Activated T-cell treated with anti-CD3 and anti-CD28 coated beads for 1 hour (primary cell): ENCODE measurements around the gene IL7R.

Source experiments
- DNase-seq: peaks from one replicate; pipeline ENCODE4 v3.0.0-alpha.2; 2020; ENCODE audit warnings: low read depth

IL7R gene

DNA sequence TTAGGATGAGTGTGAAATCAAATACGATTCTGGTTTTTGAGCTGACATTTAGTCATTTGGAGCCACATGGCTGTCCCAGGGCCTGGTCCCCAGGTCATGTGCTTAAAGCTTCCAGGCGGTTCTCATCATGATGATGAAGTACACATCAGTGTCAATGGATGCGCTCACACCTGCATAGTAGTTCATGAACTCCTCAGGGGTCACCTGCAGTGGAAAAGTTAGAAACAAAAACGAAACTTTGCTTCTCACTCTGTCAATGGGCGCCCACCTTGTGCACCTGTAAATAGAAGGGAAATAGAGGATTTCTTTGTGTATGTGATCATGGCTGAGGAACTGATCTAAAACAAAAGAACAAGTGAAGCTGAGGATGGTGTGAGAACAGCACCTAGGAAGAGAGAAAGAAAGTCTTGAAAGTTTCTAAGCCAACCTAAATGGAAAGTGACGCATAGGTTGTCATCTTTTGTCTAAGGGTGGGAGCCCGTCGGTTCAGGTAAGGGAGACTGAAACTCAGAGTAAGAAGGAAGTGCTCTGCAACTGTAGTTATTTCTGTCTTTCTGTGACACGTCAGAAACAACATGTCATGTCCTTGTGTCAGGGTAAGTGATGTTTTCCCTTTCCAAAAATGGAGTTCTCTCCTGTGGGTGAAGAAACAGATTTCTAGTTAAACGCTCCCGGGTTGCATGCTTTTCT, 47.9 kb downstream of the IL7R start:
- DNase-seq: no peak

GRCh38 chr5:35908228-35908627, 51.5 kb downstream of the IL7R start:
- no peak for DNase-seq

- DNase-seq: no peak
These were observed 52.1 kb downstream of the IL7R start for GRCh38 chr5:35908814-35909213.

- no peak for DNase-seq
These were observed 62.5 kb downstream of the IL7R start for GRCh38 chr5:35919191-35919590.

GRCh38 chr5:35920890-35921289, 64.2 kb downstream of the IL7R start:
- no peak for DNase-seq

- no peak for DNase-seq
These were observed 65.2 kb downstream of the IL7R start for GRCh38 chr5:35921930-35922329.

DNA sequence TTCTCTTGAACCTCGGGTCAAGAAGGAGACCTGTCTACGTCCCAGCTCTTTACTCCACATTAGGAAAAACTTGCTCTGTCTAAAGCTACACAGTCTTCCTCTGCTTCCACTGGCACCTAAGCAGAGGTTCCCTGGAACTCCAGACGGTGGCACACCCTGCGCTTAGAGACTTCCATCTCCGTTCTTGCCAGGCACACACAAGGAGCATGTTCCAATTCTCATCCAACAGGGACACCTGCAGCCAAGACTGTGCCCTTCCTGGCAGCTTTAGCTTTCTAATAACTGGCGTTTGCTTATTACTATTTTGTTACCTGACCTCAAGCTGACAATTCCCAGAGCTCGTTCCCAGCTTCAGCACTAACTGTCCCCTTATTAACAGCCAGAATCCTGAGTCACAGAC, 65.8 kb downstream of the IL7R start:
- DNase-seq: no peak

DNA sequence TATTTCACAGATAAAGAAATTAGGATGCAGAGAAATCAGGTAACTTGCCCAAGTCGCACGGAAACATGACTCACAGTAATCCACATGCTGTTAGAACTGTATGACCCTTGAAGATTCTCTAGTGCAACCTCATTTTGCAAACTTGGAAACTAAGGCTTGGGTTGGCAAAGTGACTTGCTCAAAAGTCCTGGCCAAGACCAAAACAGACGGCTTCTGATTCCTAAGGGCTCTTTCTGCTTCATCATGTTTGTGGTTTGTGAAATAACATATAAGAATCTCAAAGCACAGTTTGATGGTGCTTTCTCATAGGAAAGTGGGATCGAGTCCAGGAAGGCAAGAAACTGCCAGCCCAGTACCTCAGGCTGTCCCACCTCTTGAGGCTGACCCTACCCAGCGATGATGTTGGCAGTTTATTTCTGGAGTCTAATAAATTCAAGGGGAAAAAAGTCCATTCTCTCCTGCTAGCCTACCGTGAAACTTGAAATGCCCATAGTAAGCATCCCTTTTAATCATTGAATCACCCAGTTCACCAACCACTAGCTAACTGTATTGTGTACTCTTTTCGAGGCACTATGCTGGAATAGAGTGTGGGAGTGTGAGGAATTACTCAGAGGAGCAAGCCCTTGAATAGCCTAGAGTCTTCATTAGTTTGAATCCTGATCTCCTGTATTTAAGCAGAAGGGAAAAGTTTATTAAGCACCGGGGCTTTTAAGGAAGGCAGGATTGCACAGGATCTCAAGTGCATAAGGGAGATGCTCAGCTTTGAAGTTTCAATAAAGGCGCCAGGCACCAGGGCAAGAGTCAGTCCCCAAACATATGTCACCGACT, 67.6 kb downstream of the IL7R start:
- no peak for DNase-seq

- DNase-seq: peak; percentile 79
These were observed 68.4 kb downstream of the IL7R start for GRCh38 chr5:35924950-35925722.

DNA sequence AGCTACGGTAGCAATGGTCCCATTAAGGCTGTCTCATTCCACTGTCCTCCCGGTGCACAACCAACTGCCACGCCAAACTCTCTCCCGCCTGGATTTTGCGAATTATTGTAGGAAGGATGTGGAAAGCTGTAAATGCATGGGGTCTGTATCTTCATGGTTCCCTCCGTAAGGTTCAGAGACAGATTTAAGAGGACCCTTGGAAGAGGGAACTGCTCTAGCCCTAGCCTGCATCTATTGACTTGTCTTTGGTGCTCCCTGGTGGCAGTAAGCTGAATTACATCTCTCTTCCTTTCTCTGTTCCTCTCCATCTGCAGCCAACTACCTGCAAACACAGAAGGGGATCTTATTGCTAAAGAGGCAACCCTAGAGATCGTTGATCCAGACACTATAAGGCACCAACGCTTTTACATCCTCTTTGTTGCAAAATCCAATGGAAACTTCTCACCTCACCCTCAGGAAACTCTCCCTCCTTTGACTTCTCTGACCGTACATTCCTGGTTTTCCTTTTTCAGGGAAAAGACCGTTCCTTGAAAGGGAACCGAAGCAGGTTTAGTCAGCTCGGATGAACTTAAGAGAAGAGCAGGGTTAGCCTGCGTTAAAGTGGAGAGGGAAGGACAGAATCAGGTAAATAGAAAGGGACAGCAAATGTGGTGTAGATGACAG, 69.8 kb downstream of the IL7R start:
- peak; percentile 38 for DNase-seq
